IPS DF 6.9 (cell line): ENCODE results near the gene MCOLN2.

ENCODE experiments used
- DNase-seq: peaks from one replicate; pipeline ENCODE4 v3.0.0-alpha.2; 2013; ENCODE audit warnings: low read depth, low spot score
- H3K27ac ChIP-seq: one replicate; pipeline ENCODE4 v1.5.1; 2013; ENCODE audit warnings: low read length, control low read depth
- H3K27me3 ChIP-seq: 2 replicates; pipeline ENCODE4 v1.6.1; 2013; ENCODE audit warnings: mild to moderate bottlenecking, low read length; ENCODE audit not compliant: control insufficient read depth, insufficient read depth
- H3K36me3 ChIP-seq: 2 replicates; pipeline ENCODE4 v1.6.1; 2013; ENCODE audit warnings: low read length; ENCODE audit not compliant: control insufficient read depth, insufficient read depth
- H3K4me1 ChIP-seq: 2 replicates; pipeline ENCODE4 v1.6.1; 2013; ENCODE audit warnings: low read length; ENCODE audit not compliant: control insufficient read depth, insufficient read depth
- H3K4me3 ChIP-seq: 2 replicates; pipeline ENCODE4 v1.5.1; 2013; ENCODE audit warnings: mild to moderate bottlenecking, low read length
- H3K9me3 ChIP-seq: 2 replicates; pipeline ENCODE4 v1.6.1; 2013; ENCODE audit warnings: low read length, inconsistent platforms; ENCODE audit not compliant: control insufficient read depth, insufficient read depth
- WGBS: extraction: QIAGEN DNeasy Blood & Tissue Kit; methylation state at CpG from one replicate; pipeline ENCODE4 v1.1.7; 2013; ENCODE audit warnings: mixed read lengths, missing lambda C conversion rate; ENCODE audit not compliant: insufficient read length, insufficient coverage; 5-methylcytosine and 5-hydroxymethylcytosine counted together

Gene MCOLN2

DNA sequence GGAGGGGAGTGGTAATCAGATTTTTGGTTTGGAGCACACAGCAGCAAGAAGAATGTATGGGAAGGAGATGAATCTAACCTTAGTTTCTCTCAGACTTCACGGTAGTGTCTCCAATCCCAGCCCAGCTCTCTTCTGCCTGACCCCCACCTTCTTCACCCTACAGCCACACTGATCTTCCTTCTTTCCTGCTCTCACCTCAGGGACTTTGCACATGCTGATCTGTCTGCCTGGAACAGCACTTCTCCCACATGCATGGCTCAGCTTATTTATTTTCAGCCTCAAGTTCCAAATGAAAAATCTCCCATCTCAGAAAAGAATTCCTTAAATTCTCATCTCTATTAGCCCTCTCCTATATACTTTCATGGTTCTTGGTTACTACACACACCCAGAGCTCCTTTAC, 55.1 kb downstream of the MCOLN2 start:
- WGBS = no CpG with 5 or more reads among the region's 1 CpG
- Histone ChIP-seq H3K36me3 (no peaks in the 10 kb centered on the region), H3K4me1 (no peaks in the 10 kb centered on the region), H3K27ac (no peak overlapping the region), H3K27me3 (no peaks in the 10 kb centered on the region), H3K9me3 (no peaks in the 10 kb centered on the region), H3K4me3 (no peak overlapping the region)
- DNase-seq = no peak

DNA sequence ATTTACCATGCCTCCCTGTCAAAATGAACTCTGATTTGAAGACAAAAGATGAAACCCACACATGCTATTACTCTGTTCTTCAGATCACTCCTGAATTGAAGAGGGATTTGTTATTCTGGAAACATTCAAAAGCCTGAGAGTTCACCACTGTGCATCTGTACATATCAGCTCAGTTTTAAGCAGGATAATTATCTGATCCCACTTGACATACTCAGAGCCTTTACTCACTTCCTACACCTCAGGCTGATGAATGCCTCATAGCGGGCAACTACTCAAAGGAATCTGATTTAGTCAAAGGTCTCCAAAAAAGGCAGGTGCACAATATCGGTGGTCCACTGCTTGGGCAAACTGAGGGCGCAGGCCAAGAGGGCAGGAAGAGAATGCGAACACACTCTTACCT, 56.4 kb downstream of the MCOLN2 start:
- Histone ChIP-seq H3K36me3 (no peaks in the 10 kb centered on the region), H3K4me1 (no peaks in the 10 kb centered on the region), H3K9me3 (no peaks in the 10 kb centered on the region), H3K27ac (no peak overlapping the region), H3K4me3 (no peak overlapping the region), H3K27me3 (no peaks in the 10 kb centered on the region)
- DNase-seq = no peak
- WGBS = no CpG with 5 or more reads among the region's 4 CpGs

DNA sequence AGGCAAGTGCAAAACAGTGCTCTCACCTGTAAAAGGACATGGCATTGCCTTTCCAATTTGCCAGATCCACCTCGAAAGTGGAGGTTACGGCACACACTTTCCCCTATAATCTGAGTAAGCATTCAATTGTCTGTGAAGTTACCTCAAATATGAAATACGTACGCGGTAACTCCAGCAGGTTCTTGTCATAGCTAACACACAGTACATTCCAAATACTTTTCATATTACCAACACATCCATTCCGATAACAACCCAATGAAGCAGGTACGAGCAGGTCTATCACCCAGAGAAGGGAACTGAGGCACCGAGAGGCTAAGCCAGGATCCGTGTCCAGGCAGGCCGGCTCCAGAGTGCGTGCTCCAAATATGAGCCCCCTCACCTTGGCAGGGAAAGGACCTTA, 57.2 kb downstream of the MCOLN2 start:
- no peaks in the 10 kb centered on the region for H3K27me3 ChIP-seq
- no CpG with 5 or more reads among the region's 11 CpGs for WGBS
- no peaks in the 10 kb centered on the region for H3K4me1 ChIP-seq
- no peaks in the 10 kb centered on the region for H3K9me3 ChIP-seq
- H3K4me3 ChIP-seq = no peak overlapping the region
- H3K27ac ChIP-seq = no peak overlapping the region
- no peaks in the 10 kb centered on the region for H3K36me3 ChIP-seq
- DNase-seq = no peak

DNA sequence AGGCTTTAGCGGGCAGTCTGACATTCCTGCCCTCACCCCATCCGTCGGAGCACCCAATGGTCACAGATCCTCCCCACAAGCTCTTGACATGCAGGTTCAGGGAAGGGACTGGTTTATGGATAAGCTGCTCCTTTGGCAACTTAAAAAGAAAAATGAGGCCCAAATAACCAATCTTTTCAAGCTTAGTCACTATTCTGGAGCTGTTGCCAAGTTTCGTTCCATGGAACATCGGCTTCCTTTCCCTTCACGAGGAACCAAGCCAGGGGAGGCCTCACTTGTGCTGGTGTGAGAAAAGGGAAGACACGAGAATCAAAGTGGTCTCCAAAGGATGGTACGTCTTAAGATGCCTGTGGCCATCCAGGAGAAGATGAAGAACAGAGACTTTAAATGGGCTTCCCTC, 57.8 kb downstream of the MCOLN2 start:
- Histone ChIP-seq H3K27me3 (no peaks in the 10 kb centered on the region), H3K9me3 (no peaks in the 10 kb centered on the region), H3K4me3 (no peak overlapping the region), H3K27ac (no peak overlapping the region), H3K4me1 (no peaks in the 10 kb centered on the region), H3K36me3 (no peaks in the 10 kb centered on the region)
- no peak for DNase-seq
- no CpG with 5 or more reads among the region's 8 CpGs for WGBS

DNA sequence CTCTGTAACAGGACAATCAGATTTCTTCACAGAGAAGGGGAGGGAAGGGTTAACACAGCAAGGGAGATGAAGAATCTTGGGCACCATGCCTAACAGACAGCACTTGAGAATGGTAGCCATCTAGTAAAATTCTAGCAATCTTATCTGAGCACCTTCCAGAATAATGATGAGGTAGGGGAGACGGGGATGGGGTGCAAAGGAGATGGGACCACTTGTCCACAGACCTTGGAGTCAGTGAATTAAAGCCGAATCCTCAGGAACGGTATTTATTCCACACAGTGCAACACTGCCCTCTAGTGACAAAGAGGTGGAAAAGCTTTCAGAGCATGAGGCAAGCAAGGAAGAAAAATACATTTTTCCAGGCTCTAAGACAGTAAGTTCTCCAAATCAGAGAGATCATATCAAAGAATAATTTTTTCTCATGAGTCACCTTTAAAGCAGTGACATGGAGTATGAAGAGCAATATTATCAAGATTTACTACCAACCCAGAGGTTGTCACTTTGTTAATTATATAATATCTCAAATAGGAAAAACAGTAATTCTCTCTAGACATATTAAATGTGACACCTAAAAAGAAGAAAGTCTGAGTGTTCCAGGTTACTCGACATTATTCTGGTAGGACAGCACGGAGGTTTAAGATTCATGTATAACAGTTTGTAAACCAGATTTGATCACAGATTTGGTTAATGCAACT, 60.6 kb downstream of the MCOLN2 start:
- peak; percentile 27 for DNase-seq
- Histone ChIP-seq H3K36me3 (no peaks in the 10 kb centered on the region), H3K27ac (no peak overlapping the region), H3K27me3 (no peaks in the 10 kb centered on the region), H3K9me3 (no peaks in the 10 kb centered on the region), H3K4me1 (no peaks in the 10 kb centered on the region), H3K4me3 (no peak overlapping the region)
- WGBS = no CpG with 5 or more reads among the region's 5 CpGs

DNA sequence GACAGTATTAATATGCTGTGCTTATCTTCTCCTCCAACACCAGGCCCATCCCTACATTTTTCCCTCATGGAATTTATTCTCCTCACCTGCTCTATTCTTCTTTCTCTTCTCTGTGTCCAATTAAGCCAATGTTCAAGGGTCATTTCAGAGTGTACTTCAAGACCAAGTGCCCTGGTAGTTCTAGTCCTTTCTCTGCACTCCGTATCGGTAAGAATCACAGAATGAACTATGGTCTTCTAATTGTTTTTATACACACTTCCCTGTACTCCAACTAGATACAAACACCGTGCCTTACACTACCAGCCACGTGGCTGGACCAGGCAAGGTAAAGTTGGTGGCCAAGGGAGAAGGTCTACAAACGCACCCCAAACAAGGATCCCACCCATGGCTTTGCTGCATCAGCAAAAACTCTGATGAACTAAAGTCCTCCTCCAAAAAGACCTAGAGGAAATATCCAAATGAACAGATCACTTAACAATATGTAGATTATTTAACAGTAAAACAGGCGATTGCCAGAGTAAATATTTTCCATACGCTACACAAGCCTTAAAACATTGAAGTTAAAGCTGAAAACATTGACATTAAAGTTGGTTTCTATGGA, 63.8 kb downstream of the MCOLN2 start:
- no peak overlapping the region for H3K4me3 ChIP-seq
- H3K27ac ChIP-seq = no peak overlapping the region
- H3K9me3 ChIP-seq = no peaks in the 10 kb centered on the region
- peaks cover 2% of the 10 kb centered on the region; the same call in 1 of the 2 replicates for H3K4me1 ChIP-seq
- no peak for DNase-seq
- H3K27me3 ChIP-seq = no peaks in the 10 kb centered on the region
- no peaks in the 10 kb centered on the region for H3K36me3 ChIP-seq
- no CpG with 5 or more reads among the region's 7 CpGs for WGBS

DNA sequence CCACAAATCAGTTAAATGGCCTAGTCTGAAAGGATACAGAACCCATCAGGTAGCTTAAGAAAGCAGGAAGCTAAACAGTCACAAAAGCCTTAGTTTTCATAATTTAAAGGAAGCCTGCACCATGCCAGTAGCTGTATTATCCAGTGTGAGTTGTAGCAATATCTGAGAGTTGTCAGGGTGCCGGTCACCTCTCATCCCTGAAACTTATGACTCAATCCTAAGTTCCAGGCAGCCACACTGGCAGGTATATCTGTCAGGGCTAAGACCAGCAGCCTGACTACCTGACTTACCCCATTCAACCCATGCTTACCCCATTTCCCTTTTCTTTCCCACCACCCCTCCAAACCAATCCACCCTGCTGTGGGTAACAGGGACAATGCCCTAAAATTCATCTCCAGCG, 66.1 kb downstream of the MCOLN2 start:
- Histone ChIP-seq H3K4me3 (no peak overlapping the region), H3K4me1 (peaks cover 2% of the 10 kb centered on the region; the same call in 1 of the 2 replicates), H3K9me3 (no peaks in the 10 kb centered on the region), H3K27me3 (no peaks in the 10 kb centered on the region), H3K27ac (no peak overlapping the region), H3K36me3 (no peaks in the 10 kb centered on the region)
- no CpG with 5 or more reads among the region's 2 CpGs for WGBS
- DNase-seq = no peak

DNA sequence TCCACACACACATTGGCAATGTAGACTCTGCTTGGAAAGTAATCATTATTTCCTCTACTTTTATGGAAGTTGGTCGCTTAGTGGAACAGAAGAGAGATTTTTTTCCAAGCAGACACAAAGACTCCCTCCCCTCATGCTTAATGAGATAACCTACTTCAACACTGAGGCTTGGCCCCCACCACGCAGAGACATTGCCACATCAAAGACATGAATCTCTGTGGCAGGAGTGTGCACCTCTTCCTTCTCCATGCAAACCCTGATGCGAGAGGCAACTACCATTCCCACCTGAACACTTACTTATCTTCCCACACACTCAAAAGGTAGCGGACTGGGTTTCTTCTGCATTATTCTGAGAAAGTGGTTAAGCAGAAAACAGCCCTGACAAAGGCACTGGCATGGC, 66.6 kb downstream of the MCOLN2 start:
- no peak for DNase-seq
- Histone ChIP-seq H3K9me3 (no peaks in the 10 kb centered on the region), H3K27me3 (no peaks in the 10 kb centered on the region), H3K36me3 (no peaks in the 10 kb centered on the region), H3K27ac (no peak overlapping the region), H3K4me1 (peaks cover 2% of the 10 kb centered on the region; the same call in 1 of the 2 replicates), H3K4me3 (no peak overlapping the region)
- no CpG with 5 or more reads among the region's 4 CpGs for WGBS

DNA sequence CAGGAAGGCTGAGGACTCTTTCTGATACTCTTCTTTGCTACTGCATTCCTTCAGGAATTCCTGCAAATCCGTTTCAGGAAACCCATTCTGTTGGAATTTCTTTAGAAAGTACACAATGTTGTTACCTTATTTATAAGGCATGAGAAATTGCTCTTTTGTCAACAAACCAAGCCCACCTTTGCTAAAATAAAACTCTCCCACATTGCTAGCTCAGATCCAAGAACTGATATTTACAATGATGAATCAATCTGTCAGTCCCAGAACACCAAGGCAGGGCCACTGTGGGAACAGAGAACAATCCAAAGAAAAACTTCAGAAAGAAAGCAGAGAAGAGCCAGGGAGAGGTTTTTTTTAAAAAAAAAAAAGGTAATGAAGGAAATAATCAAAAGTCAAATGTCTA, 67.3 kb downstream of the MCOLN2 start:
- H3K9me3 ChIP-seq = no peaks in the 10 kb centered on the region
- WGBS = no CpG with 5 or more reads among the region's 1 CpG
- H3K4me3 ChIP-seq = no peak overlapping the region
- no peak for DNase-seq
- no peaks in the 10 kb centered on the region for H3K36me3 ChIP-seq
- no peak overlapping the region for H3K27ac ChIP-seq
- H3K4me1 ChIP-seq = peaks cover 2% of the 10 kb centered on the region; the same call in 1 of the 2 replicates
- H3K27me3 ChIP-seq = no peaks in the 10 kb centered on the region

DNA sequence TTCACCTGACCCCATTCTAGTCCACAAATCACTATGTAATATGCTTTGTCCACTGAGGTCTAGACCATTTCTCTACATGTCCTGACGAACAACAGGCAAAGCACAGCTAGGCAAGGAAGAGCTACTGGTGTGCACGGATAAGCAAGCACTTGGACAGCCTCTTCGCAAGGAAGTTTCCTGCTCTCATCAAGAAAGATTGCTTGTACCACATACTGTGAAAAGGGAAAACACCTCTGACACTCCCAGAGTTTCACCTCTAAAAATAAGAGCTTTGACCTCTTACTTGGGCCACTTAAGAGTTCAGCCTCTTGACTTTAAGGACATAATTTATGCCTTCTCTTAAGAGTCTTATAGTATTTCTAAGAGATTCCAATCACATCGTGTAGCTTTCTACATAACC, 67.9 kb downstream of the MCOLN2 start:
- Histone ChIP-seq H3K4me1 (peaks cover 2% of the 10 kb centered on the region; the same call in 1 of the 2 replicates), H3K27ac (no peak overlapping the region), H3K9me3 (no peaks in the 10 kb centered on the region), H3K27me3 (no peaks in the 10 kb centered on the region), H3K36me3 (no peaks in the 10 kb centered on the region), H3K4me3 (no peak overlapping the region)
- WGBS = no CpG with 5 or more reads among the region's 4 CpGs
- DNase-seq = no peak

DNA sequence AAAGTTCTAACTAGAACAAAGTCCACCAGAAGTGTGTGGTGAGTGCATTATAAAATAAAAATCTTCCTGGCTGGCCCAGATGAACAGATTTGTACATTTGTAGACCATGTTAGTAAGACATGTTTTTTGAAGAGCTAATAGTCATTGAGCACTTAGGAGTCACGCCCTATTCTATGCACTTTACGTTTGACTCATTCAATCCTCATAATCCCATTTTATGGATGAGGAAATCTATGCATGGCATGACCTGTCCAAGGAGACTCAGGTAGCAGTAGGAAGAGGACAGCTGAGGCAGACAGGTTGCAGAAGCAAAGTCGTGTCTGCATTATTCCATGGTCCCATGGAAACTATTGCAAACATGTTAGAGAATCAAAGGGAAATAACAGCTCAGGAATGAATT, 73.6 kb downstream of the MCOLN2 start:
- Histone ChIP-seq H3K9me3 (no peaks in the 10 kb centered on the region), H3K36me3 (no peaks in the 10 kb centered on the region), H3K4me1 (no peaks in the 10 kb centered on the region), H3K27ac (no peak overlapping the region), H3K27me3 (no peaks in the 10 kb centered on the region), H3K4me3 (no peak overlapping the region)
- DNase-seq = no peak
- no CpG with 5 or more reads among the region's 3 CpGs for WGBS
